ENCODE measurements around the gene STBD1.
"Not testable (repeated sequence)": the region's sequence is repeated elsewhere in the genome, so short reads cannot be mapped to it uniquely, and the experiment has no call there.

Gene STBD1

DNA sequence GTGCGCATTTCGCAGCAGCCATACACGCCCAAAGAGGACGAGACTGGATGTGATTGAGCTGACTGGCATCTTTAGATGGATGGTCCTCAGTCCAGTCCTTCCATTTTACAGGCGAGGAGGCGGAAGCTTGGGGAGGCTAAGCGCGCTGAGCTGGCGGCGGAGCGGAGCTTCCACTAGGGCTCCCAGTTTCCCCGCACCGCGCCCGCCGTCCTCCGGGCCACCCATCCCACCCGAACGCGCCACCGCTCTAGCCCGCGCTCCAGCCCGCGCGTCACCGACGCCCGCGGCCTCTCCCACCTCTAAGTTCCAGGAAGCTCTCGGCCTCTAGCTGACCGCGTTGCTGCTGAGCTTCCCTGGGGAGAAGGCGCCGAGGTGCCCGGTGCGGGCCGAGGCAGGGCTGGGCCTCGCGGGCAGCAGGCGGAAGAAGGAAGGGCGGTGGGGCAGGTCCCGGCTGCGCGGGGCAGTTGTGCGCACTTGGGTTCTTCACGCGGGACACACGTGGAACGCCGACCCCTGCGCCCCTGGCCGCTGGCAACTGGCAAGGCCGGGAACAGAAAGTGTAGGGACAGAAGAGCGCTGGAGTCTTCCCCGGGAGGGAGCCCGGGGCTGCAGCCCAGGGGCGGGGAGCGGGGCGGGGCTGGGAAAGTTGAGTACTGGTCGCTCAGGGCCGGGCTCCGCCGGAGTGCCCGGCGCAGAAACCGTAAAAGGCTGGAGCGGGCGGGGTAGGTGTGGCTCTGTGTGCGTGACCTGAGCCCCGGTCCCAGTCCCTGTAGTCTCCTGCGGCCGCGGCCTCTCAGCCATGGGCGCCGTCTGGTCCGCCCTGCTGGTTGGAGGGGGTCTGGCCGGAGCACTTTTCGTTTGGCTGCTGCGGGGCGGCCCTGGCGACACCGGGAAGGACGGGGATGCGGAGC is at the start of gene STBD1:
STBD1 (plus strand) TSS at position 763 of the 911 bp plus-strand sequence; CDS start at position 800, 37 bp downstream.
- DNase-seq (ENCODE audit: low spot score) = peak; percentile 68

DNA sequence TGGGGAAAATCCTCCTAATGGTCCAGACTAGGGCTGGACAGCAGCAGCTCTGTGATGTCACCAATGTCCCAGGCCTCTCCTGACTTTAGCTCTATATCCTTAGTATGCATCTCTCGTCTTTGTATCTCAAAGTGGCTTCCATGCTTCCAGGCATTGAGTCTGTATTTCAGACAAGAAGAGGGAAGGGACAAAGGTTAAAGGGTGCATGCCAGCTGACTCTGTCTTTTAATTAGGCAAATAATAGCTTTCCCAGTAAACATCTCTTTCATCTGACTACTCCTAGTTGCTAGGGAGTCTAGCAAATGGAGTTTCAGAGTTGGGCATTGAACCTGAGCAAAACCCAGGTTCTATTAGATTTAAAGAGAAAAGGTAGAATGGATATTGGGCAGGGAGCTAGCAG is 49.6 kb upstream of the STBD1 start:
- DNase-seq (ENCODE audit: low spot score) = no peak

GRCh38 chr4:76257824-76258223 is 48.7 kb upstream of the STBD1 start:
- DNase-seq (ENCODE audit: low spot score) = no peak

- DNase-seq (ENCODE audit: low spot score) = no peak
Measured at GRCh38 chr4:76260571-76260970, 46.0 kb upstream of the STBD1 start.

DNA sequence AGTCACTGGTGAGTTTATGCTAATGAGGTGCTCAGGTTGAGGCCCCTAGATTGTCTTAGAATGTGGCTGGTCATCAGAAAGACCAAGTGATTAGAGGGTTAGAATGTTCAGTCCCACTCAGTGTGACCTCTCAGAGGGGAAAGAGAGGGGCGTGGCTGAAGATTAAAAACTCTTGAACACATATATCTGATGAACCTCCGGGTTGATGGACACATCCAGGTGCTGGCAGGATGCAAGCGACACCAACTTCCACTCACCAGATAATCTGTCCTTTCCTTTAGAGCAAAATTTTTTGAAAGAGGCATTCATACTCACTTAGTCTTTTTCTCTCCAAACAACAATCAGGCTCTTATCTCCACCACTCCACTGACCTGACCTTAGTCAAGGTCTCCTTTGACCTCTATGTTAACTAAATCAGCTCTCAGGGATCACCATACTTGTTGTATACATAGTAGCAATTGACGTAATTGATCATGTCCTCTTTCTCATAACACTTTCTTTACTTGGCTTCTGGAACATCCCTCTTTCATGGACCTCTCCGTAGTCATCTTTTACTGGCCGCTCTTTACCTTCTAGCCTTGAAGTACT is 40.8 kb upstream of the STBD1 start:
- no peak for DNase-seq (ENCODE audit: low spot score)

- no peak for DNase-seq (ENCODE audit: low spot score)
Measured at GRCh38 chr4:76266627-76267026, 39.9 kb upstream of the STBD1 start.

DNA sequence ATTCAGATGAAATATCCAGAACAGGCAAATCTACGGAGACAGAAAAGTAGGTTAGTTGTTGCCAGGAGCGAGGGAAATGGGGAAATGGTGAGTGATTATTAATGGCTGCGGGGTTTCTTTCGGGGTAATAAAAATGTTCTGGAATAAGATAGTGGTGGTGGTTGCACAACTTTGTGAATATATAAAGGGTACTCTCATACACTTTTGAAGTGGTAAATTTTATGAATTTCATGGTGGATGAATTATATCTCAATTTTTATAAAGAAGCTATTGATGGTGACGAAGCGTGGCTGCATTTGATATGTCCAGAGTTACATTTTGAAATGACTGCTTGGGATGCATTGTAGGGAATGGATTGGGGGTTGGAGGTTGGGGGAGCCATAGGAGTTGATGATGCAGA is 38.7 kb upstream of the STBD1 start:
- DNase-seq (ENCODE audit: low spot score) = no peak

DNA sequence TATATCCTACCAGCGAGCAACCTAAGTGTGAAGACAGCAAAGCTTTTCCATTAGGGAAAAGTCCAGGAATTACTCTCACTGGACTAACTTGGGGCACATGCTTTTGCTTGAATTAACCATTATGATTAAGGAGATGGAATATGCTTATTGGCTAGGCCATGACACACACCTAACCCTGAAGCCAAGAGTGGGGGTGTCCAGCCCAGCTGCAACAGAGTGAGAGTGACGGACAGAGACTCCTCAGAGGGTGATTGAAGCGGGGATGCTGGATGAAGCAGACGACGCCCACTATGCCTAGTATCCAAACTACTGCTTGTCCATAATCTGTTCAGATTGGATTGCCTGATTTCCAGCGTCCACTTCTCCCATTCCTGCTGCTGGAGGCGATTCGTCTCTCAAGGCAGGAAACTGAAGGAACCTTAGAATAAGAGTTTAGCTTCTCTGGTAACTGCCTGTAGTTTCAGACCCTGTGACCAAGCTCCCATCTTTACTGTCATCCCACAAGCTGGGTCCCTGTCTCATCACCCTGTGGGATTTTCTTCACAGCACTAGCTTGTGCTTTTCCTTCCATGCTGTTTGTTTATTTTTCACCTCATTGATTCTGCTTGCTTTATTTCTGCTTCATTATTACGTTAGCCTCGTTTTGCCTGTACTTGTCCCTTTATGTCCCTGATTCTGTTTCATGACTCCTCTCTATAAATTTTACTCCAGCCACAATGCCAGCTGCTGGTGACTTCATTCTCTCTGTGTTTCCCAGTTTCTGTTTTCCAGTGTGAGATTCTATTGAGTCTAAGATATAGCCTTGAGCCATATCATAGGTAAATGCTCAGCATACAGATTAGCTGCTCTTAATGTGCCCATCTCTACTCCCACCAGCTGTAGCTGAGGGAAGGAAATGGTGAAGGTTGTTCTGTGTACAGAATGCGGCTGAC is 36.0 kb upstream of the STBD1 start:
- DNase-seq (ENCODE audit: low spot score) = no peak

DNA sequence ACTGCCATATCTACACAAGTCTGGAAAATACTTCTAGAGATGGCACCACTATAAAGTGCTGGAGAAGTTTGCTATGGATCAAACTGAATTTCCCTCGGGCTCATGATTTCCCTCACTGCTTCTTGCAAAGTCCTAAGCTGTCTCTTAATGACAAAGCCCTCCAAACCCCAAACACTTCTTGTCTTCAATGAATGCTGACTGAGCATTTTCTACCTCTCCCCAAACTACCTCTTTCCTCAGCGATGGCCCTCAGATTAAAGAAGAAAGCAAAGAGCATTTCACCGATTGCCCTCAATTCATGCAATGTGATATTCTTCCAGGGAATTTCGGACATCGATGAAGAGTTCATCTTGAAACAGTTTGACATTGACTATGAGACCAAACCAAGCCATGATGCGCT is 35.3 kb upstream of the STBD1 start:
- no peak for DNase-seq (ENCODE audit: low spot score)

GRCh38 chr4:76272073-76272472 is 34.5 kb upstream of the STBD1 start:
- no peak for DNase-seq (ENCODE audit: low spot score)

- DNase-seq (ENCODE audit: low spot score) = no peak
Measured at GRCh38 chr4:76272582-76272981, 34.0 kb upstream of the STBD1 start.

GRCh38 chr4:76272999-76273398 is 33.5 kb upstream of the STBD1 start:
- no peak for DNase-seq (ENCODE audit: low spot score)

- no peak for DNase-seq (ENCODE audit: low spot score)
Measured at GRCh38 chr4:76275486-76276124, 30.9 kb upstream of the STBD1 start.

DNA sequence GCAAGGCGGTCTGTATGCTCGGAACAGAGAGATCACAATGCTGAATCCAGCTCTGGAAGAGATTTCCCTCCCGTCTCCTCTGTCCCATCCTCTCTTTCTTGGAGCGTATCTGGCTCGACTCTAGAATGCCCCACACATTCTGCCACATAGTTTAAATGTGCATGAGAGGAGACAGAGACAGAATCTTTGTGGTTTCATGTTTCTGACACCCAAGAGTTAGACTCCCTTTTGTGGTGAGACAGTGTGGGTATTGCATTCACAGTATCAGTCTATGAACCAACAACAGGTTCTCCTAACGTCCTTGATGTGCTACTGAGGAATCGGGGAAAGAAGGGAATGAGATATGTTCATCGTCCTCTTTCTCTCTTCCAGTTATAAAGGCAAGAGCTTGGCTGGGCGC is 29.7 kb upstream of the STBD1 start:
- no peak for DNase-seq (ENCODE audit: low spot score)

DNA sequence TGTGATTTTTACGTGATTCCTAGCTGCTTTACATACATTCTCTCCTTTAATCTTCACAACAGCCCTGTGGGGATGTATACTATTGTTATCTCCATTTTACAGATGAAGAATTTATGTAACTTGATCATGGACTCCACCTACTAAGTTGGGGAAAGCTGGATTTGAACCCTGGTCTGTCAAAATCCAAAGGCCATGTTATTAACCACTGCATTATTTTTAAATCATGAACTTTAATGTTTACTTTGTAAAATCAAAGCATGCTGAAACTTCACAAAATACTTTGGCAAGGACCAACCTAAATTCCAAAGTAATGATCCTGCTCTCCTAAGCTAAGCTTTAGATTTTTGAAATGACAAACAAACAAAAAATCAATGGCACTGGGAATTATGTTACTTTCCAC is 28.9 kb upstream of the STBD1 start:
- no peak for DNase-seq (ENCODE audit: low spot score)

- DNase-seq (ENCODE audit: low spot score) = no peak
Measured at GRCh38 chr4:76278583-76278982, 27.9 kb upstream of the STBD1 start.

DNA sequence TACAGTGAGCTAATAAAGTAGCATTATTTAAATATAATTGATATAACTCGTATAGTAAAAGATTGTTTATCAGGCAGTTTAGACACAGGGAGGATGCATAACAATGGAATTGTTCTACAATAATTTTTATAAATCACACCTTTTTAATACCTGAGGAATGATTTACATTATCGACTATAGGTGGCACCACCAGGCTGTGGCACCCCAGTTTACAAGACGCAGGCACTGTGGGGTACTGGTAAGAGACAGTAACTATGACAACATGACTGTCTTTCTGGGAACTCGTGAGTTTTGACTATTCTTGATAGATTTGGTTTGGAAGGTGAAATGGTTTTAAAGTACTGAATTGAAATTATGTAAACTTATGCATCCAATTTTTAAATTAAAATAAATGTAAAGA is 27.1 kb upstream of the STBD1 start:
- no peak for DNase-seq (ENCODE audit: low spot score)

DNA sequence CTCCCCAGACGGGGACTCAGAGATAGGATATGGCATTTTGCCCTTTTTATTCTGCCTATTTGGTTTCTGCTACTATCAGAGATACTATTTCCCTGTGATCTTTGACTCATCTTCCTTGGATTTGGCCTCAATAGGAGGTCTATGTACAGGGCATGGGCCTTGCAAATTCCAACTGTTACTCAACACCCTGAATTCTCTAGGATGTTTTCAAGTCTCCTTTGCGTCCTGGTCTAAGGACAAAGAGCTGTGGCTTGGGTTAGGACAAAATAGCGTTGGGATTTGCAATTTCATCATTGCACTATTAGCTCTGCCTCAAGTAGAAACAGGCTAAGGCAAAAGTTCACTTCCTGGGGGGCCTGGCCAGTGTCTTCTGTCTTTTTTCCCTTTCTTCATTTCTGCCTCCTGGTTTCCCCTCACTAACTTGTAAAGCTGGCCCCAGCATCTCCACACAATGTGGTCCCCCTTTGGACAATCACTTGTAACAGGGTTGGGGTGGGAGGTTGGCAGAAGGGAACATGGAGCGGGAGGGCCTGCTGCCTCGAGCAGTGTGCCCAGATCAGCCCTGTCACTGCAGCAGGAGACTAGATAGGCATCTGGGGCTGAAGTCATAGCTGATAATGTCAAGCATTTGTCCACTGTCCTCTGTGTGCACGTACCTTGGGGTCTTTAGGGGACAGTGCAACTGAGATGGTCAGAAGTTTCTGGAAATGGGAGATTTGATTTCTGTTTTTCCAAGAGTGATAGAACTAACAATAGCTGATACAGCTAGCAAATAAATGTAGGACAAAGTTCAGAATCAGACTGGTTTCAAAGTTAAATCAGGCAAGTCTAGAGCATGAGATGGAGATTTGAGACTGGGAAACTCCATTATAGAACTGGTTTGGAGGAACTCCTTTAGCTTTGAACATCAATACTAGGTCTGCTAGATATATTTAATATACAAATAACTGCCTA is 25.8 kb upstream of the STBD1 start:
- DNase-seq (ENCODE audit: low spot score) = no peak

DNA sequence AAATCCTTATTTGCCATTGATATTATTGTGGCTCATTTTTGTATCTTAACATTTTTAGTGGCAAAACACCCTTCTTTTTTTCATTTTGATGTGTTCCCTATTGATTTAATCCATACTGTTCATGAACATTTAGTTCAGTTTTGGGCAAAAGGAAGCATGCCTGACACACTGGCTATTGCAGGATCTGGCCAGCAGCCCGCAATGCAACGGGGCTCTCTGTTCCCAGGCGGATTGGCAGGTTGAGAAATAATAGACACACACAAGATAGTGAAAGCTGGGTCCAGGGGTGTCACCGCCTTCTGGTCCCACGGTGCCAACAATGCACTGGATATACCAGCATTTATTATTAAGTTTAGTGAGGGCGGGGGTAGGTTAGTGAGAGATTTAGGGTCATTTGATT is 24.9 kb upstream of the STBD1 start:
- DNase-seq (ENCODE audit: low spot score) = not testable (repeated sequence)

DNA sequence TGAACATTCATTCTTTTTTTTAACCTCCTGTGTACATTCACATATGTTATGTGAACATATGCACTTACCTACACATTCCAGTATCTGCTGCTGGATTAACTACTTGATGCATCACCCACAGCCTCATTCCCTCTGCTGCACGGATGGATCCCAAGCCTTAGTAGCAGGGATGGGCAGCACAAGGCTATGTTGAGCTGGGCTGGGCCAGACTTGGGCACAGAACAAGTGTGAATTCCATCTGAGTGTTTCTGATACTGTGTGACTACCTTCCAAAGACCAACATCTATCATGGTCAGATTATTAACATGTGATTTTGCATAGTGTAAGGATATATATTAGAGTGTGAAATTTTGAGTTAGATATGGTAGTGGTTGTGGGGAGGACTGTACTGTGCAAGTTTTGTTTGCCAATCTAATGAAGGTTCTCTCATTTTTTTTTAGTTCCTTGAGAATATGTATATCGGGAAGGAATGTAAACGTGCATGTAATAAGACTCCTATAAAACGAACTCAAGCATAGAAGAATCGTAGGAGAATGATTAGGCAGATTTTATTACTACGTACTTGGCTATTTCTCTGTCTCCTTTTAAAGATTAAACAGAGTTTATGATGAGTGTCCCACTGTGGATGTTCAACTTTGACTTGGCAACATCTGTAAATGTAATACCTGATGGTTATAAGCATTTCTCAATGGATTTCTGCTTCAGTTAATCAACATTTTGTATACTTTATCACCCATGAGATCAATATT is 23.4 kb upstream of the STBD1 start:
- no peak for DNase-seq (ENCODE audit: low spot score)

All from AG08395 (cell line).